ENCODE data around the gene TNFAIP3. TPM values are rescaled to one million over a fixed set of nuclear protein-coding genes. Genes with fewer than 3 reads are reported as not detected.

TNFAIP3 gene
- total RNA-seq, 4 donors from 2014 or later = 13.4 to 29.9 (median 26.2) TPM

DNA sequence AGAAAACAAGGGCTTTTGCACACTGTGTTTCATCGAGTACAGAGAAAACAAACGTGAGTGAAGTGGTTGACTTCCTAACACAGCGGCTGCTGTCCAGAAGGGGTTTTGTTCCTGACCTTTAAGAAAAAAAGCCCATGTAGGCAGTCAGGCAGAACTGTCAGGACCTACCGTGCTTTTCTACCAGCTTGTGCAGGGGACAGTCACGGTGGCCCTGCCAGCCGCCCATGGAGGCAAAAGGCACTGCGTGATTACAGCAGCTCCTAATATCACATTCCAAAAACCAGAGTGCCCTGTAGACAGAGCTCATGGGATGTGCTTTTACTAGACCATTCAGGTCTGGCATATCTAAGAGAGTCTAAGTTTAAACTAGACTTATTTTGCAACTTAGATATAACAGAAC is 12.2 kb downstream of the TNFAIP3 start:
- 81 to 84% methylated on average over 7 of the region's 7 CpGs for WGBS, 2 donors
- intact Hi-C loops (cut with DNase I; ENCODE audit: low total_unique reads) = no loop called here
- DNase-seq (ENCODE audit: low spot score in 2 of 2) = no peak
- TF ChIP-seq, protein P1, sequence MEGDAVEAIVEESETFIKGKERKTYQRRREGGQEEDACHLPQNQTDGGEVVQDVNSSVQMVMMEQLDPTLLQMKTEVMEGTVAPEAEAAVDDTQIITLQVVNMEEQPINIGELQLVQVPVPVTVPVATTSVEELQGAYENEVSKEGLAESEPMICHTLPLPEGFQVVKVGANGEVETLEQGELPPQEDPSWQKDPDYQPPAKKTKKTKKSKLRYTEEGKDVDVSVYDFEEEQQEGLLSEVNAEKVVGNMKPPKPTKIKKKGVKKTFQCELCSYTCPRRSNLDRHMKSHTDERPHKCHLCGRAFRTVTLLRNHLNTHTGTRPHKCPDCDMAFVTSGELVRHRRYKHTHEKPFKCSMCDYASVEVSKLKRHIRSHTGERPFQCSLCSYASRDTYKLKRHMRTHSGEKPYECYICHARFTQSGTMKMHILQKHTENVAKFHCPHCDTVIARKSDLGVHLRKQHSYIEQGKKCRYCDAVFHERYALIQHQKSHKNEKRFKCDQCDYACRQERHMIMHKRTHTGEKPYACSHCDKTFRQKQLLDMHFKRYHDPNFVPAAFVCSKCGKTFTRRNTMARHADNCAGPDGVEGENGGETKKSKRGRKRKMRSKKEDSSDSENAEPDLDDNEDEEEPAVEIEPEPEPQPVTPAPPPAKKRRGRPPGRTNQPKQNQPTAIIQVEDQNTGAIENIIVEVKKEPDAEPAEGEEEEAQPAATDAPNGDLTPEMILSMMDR (IDR thresholded peaks at IDR 0.05) = no peak
- no peak for TF ChIP-seq POLR2A (IDR thresholded peaks at IDR 0.05)
- no peak overlapping the region for H3K4me3 ChIP-seq (ENCODE audit: low read depth, poor library complexity, severe bottlenecking)

DNA sequence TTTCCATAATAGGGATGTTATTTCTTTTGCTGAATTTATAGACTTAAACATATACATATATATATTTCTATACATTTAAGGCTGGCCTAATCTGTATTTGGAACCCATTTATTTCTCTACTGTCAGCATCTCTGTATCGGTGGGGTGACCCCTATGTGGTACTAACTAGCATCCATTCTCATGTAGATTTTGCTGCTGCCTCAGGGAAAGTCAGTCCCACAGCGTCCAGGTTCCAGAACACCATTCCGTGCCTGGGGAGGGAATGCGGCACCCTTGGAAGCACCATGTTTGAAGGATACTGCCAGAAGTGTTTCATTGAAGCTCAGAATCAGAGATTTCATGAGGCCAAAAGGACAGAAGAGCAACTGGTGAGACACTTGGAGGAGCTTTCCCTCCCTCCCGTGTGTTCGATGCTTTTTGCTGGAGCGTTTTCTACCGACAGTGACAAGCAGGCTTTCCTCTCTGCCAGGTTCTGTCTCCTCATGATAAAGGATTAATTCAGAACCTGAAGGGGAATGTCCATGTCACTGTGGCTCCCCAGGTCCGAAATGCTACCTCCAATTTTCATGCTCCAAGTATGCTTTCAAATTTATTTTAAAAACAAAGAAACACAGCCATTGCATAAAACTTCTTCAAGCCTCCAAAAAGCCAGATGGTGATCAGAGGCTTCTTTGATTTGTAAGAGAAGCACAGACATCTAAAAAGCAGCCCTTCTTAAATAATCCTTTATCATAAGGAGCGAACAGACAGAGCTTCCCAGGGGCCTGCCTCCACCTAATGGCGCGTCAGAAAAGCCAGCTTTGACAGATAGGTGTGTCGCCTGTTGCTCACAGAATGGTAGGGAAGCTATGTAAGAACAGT is 13.1 kb downstream of the TNFAIP3 start:
- intact Hi-C loops (cut with DNase I; ENCODE audit: low total_unique reads) = no loop called here
- H3K4me3 ChIP-seq (ENCODE audit: low read depth, poor library complexity, severe bottlenecking) = no peak overlapping the region
- WGBS, 2 donors = 83 to 89% methylated on average over 13 of the region's 13 CpGs
- TF ChIP-seq, protein P1 (IDR thresholded peaks at IDR 0.05) = no peak
- no peak for TF ChIP-seq POLR2A (IDR thresholded peaks at IDR 0.05)
- no peak for DNase-seq (ENCODE audit: low spot score in 2 of 2)

DNA sequence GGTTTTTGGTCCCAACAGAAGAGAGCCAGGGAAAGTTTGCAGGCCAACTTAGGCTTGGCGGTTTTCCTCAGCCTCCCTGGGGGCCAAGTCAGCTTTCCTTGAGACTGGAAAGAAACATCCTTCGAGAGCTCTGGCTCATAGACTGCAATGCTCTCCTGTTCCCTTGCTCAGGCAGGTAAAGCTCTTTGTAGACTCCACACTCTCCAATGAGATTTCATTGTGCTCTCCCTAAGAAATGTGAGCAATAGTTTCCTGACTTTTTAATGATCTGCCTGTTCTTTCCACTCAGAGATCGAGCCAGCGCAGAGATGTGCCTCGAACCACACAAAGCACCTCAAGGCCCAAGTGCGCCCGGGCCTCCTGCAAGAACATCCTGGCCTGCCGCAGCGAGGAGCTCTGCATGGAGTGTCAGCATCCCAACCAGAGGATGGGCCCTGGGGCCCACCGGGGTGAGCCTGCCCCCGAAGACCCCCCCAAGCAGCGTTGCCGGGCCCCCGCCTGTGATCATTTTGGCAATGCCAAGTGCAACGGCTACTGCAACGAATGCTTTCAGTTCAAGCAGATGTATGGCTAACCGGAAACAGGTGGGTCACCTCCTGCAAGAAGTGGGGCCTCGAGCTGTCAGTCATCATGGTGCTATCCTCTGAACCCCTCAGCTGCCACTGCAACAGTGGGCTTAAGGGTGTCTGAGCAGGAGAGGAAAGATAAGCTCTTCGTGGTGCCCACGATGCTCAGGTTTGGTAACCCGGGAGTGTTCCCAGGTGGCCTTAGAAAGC is 13.9 kb downstream of the TNFAIP3 start:
- WGBS, 2 donors = 85 to 88% methylated on average over 14 to 21 of the region's 21 CpGs
- intact Hi-C loops (cut with DNase I; ENCODE audit: low total_unique reads) = no loop called here

DNA sequence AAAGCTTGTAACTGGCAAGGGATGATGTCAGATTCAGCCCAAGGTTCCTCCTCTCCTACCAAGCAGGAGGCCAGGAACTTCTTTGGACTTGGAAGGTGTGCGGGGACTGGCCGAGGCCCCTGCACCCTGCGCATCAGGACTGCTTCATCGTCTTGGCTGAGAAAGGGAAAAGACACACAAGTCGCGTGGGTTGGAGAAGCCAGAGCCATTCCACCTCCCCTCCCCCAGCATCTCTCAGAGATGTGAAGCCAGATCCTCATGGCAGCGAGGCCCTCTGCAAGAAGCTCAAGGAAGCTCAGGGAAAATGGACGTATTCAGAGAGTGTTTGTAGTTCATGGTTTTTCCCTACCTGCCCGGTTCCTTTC is 14.4 kb downstream of the TNFAIP3 start:
- no peak for DNase-seq (ENCODE audit: low spot score in 2 of 2)
- 91 to 92% methylated on average over 9 of the region's 9 CpGs for WGBS, 2 donors
- no peak overlapping the region for H3K4me3 ChIP-seq (ENCODE audit: low read depth, poor library complexity, severe bottlenecking)
- intact Hi-C loops (cut with DNase I; ENCODE audit: low total_unique reads) = no loop called here
- TF ChIP-seq, protein P1 (IDR thresholded peaks at IDR 0.05) = no peak
- no peak for TF ChIP-seq POLR2A (IDR thresholded peaks at IDR 0.05)

More for the DNA sequence above, 13.9 kb downstream of the TNFAIP3 start:
- no peak overlapping the region for H3K4me3 ChIP-seq (ENCODE audit: low read depth, poor library complexity, severe bottlenecking)
- DNase-seq (ENCODE audit: low spot score in 2 of 2) = no peak
- TF ChIP-seq, protein P1 (IDR thresholded peaks at IDR 0.05) = no peak
- TF ChIP-seq POLR2A (IDR thresholded peaks at IDR 0.05) = no peak

DNA sequence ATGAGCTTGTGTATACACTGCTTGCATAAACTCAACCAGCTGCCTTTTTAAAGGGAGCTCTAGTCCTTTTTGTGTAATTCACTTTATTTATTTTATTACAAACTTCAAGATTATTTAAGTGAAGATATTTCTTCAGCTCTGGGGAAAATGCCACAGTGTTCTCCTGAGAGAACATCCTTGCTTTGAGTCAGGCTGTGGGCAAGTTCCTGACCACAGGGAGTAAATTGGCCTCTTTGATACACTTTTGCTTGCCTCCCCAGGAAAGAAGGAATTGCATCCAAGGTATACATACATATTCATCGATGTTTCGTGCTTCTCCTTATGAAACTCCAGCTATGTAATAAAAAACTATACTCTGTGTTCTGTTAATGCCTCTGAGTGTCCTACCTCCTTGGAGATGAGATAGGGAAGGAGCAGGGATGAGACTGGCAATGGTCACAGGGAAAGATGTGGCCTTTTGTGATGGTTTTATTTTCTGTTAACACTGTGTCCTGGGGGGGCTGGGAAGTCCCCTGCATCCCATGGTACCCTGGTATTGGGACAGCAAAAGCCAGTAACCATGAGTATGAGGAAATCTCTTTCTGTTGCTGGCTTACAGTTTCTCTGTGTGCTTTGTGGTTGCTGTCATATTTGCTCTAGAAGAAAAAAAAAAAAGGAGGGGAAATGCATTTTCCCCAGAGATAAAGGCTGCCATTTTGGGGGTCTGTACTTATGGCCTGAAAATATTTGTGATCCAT is 15.3 kb downstream of the TNFAIP3 start:
- DNase-seq (ENCODE audit: low spot score in 2 of 2) = no peak
- TF ChIP-seq, protein P1 (IDR thresholded peaks at IDR 0.05) = no peak
- TF ChIP-seq POLR2A (IDR thresholded peaks at IDR 0.05) = no peak
- 79 to 87% methylated on average over 2 of the region's 2 CpGs for WGBS, 2 donors
- H3K4me3 ChIP-seq (ENCODE audit: low read depth, poor library complexity, severe bottlenecking) = no peak overlapping the region
- intact Hi-C loops (cut with DNase I; ENCODE audit: low total_unique reads) = no loop called here

Data from lower leg skin (tissue), 4 donors.